Measurements from ENCODE around the gene SPTY2D1.

GRCh38 chr11:18578975-18579598 lies 55.1 kb downstream of the SPTY2D1 start:
- no peak for TF ChIP-seq CTCF (IDR thresholded peaks at IDR 0.05)
- no peak for TF ChIP-seq POLR2A (IDR thresholded peaks at IDR 0.05)

Data from adrenal gland (tissue), 5 donors.